GM18502 (cell line): ENCODE results near the gene ANKS1A.
"Not testable (repeated sequence)": the region's sequence is repeated elsewhere in the genome, so short reads cannot be mapped to it uniquely, and the experiment has no call there.

Experiments used
- ATAC-seq: cut with Tn5 transposase; IDR thresholded peaks from one replicate; pipeline ENCODE4 v1.9.1; 2021; ENCODE audit warnings: mild to moderate bottlenecking; ENCODE audit not compliant: unreplicated experiment, poor library complexity

ANKS1A gene, protein sequence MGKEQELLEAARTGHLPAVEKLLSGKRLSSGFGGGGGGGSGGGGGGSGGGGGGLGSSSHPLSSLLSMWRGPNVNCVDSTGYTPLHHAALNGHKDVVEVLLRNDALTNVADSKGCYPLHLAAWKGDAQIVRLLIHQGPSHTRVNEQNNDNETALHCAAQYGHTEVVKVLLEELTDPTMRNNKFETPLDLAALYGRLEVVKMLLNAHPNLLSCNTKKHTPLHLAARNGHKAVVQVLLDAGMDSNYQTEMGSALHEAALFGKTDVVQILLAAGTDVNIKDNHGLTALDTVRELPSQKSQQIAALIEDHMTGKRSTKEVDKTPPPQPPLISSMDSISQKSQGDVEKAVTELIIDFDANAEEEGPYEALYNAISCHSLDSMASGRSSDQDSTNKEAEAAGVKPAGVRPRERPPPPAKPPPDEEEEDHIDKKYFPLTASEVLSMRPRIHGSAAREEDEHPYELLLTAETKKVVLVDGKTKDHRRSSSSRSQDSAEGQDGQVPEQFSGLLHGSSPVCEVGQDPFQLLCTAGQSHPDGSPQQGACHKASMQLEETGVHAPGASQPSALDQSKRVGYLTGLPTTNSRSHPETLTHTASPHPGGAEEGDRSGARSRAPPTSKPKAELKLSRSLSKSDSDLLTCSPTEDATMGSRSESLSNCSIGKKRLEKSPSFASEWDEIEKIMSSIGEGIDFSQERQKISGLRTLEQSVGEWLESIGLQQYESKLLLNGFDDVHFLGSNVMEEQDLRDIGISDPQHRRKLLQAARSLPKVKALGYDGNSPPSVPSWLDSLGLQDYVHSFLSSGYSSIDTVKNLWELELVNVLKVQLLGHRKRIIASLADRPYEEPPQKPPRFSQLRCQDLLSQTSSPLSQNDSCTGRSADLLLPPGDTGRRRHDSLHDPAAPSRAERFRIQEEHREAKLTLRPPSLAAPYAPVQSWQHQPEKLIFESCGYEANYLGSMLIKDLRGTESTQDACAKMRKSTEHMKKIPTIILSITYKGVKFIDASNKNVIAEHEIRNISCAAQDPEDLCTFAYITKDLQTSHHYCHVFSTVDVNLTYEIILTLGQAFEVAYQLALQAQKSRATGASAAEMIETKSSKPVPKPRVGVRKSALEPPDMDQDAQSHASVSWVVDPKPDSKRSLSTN

DNA sequence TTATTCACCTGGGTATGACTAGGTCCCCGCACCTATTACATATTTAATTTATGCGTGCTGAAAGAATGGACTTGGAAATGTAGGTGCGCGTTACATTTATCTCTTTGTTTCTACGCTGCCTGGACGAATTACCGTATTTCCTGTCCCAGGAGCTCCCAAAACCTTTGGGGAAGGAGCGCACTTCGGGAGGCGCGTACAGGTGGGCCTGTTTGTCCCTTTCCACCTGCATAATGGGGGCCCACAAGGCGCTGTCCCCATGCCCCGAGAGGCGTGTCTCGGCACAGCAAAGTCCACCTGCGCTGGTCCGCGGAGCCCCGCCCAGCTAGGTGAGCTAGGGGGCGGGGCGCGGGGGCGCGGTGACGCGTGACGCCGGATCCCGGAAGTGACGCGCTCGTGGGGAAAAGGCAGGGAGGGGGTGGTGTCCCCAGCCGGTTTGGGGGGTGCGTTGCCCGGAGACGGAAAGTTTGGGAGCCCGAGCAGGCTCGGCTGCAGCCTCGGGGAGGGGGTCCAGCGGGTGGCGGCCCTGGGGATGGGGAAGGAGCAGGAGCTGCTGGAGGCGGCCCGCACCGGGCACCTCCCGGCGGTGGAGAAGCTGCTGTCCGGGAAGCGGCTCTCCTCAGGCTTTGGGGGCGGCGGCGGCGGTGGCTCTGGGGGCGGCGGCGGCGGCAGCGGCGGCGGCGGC lies at the start of gene ANKS1A:
Gene ANKS1A (plus strand): TSS at position 382 of the 682 bp plus-strand sequence. CDS start 148 bp downstream, at position 530.
- peak; percentile 67 for ATAC-seq

DNA sequence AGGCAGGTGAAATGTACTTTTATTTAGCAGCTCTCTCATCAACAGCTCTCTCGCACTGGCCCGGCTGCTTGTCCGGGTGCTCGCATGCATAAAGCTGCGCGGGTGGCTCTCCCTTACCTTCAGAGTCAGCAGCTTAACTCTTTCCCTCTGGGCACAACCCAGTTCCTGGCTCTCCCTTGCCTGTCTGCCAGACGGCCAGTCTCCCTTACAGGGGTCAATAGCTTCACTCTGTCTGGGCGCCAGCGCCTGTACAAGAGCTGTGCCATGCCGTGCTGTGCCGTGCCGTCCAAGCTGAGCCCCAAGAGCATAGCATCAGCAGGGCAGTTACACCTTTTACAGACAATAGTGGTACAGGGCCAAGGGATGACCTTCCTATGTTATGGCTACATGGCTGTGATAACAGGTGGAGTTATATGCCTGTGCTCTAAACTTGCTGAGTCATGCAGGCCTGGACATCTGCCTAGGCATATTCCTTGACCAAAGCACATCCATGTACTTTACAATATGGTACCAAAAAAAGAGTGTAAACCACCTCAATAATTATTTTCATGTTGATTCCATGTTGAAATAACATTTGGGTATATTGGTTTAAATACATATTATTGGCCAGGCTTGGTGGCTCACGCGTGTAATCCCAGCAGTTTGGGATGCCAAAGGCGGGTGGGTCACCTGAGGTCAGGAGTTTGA lies 49.2 kb upstream of the ANKS1A start:
- ATAC-seq: no peak

DNA sequence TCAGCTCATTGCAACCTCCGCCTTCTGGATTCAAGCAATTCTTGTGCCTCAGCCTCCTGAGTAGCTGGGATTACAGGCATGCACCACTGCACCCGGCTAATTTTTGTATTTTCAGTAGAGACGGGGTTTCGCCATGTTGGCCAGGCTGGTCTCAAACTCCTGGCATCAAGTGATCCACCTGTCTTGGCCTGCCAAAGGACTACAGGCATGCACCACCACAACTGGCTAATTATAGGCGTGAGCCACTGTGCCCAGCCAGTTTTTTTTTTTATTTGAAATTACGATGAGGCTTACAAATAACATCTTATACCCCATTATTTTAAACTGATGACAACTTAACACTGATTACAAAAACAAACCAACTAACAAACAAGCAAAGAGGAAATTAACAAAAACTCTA lies 40.0 kb upstream of the ANKS1A start:
- not testable (repeated sequence) for ATAC-seq

DNA sequence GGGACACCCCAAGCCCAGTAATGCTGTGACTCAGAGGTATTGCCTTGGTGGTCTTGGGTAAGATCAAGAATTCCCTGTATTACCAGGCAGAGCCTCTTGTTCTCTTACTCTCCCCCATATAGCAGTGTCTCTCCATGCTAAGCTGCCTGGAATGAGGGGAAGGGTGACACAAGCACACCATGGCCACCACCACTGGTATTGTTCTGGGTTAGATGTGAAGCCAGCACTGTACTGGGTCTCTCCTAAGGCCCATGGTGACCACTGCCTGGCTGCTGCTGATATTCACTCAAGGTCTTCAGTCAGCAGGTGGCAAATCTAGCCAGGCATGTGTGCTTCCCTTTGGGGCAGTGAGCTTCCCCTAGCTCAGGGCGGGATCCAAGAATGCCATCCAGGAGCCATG lies 37.7 kb upstream of the ANKS1A start:
- ATAC-seq: no peak

DNA sequence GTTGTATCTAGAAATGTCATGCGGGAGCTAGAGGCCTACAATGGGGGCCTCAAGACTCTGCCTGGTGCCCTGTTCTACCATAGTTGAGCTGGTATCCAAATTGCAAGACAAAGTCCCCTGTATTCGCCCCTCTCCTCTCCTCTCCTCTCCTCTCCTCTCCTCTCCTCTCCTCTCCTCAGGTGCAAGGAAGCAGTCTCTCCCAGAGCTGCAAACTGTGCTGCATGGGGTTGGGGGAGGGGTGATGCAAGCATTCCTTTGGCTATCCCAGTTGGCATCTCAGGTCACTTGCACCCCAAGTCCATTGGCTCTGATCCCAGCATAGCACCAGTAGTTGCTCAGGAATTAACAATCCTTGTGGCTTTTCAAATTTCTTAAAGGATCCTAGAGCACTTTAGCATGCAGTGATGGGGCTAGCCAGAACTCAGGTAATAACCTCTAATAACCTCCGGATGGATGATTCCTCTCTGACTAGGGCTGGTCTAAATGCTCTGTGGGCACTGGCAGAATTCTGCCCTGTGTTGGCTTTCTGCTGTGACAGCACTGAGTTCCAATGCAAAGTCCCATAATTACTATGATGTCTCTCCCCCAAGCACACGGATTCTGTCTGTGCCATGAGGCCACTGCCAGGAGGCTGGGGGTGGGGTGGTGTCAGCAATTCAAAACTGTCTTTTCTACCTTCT lies 36.5 kb upstream of the ANKS1A start:
- no peak for ATAC-seq

DNA sequence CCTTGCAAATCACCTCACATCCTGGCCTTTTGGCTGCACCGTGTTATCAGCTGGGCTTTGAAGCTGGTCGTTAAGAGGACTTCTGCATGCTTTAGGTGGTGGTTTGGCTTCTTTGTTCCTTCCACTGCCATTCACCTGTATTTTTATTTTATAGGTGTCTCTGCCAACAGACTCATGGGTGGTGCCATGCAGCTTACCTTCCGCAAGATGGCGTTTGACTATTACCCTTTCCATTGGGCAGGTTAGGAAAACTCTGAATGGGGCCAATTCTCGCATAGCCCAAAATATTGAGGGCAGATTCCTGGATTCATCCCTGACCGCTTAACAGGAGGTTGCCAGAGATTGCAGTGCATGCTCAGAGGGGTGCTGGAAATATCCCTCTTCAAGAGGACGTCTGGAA lies 33.6 kb upstream of the ANKS1A start:
- no peak for ATAC-seq

DNA sequence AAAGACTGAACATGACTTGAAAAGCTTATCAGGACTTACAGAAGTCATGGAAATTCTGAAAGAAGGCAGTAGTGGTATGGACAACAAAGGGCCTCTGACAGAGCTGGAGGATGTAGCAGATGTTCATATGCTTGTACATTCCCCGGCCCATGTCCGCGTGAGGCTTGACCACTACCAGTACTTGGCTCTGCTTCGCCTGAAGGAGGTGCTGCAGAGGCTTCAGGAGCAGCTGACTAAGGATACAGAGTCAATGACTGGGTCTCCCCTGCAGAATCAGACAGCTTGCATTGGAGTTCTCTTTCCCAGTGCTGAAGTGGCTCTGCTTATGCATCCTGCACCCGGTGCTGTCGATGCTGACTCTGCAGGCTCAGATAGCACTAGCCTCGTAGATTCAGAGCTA lies 30.4 kb upstream of the ANKS1A start:
- ATAC-seq: no peak

DNA sequence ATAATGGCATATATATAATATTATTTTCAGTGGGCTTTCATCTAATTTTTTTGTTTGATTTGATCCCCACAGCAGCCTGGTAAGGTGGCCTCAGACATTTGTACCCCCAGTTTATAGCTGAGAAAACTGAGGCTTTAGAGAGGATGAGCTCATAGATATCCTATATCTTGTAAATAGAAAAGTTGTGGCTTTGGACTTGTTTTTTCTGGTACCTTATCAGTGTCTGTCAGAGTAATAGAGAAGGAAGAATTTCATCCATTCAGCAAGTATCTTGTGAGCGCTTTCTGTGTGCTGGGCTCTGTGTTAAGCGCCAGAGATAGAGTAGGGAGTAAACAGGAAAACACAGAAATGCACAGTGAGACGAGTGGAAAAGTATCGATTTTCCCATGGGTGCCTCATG lies 29.1 kb upstream of the ANKS1A start:
- ATAC-seq: no peak

DNA sequence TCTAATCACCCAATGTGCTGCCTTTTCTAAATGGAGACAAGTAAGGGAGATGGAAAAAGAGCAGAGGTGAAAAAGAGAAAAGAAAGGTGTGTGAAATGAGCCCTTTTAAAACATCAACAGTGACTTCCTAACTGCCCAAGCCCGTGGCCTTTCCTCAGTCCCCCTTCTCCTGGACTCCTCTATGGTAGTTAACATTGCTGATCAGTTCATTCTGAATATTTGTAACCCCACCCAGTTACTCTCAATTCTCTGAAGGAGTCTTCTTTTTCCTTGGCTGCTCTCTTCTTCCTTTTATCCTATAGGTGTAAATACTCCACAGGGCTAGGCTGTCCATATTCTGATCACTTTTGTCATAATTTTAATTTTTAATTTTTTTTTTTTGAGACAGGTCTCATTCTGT lies 28.3 kb upstream of the ANKS1A start:
- ATAC-seq: no peak

DNA sequence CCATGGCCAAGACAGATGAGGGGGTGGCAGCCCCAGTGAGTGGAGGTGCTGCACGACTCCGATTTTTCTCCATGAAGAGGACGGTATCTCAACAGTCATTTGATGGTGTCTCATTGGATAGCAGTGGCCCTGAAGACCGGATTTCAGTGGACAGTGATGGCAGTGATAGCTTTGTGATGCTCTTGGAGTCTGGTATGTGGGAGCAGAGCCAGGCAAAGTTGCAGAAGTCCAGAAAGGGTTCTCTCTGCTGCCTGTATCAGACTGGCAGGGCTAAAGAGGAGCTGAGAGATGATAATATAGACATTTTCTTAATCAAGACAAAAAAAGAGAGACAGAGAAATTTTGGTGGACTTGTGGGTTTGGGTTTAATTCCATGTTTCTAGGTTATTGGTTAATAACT lies 25.0 kb upstream of the ANKS1A start:
- no peak for ATAC-seq

DNA sequence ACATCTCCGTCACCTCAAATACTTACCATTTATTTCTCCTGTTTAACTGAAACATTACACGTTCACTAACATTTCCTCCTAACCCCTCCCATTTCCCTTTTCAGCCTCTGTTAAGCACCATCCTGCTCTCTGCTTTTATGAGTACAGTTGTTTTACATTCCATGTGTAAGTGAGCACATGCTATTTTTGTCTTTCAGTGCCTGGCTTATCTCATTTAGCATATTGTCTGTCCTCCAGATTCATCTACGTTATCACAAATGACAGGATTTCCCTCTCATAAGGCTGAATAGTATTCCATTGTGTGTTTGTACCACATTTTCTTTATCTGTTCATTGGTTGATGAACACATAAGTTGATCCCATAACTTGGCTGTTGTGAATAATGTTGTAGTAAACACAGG lies 23.9 kb upstream of the ANKS1A start:
- no peak for ATAC-seq

DNA sequence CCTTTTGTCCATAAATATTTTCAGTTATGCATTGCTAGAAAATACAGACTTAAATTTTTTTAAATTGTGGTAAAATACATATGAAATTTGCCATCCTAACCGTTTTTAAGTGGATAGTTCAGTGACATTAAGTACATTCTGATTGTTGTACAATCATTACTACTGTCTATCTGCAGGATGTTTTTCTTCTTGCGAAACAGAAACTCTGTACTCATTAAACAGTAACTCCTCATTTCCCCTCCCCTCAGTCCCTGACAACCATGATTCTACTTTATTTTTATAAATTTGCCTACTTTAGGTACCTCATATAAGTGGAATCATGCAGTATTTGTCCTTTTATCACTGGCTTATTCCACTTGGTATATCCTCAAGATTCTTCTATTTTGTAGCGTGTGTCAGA lies 22.5 kb upstream of the ANKS1A start:
- no peak for ATAC-seq

DNA sequence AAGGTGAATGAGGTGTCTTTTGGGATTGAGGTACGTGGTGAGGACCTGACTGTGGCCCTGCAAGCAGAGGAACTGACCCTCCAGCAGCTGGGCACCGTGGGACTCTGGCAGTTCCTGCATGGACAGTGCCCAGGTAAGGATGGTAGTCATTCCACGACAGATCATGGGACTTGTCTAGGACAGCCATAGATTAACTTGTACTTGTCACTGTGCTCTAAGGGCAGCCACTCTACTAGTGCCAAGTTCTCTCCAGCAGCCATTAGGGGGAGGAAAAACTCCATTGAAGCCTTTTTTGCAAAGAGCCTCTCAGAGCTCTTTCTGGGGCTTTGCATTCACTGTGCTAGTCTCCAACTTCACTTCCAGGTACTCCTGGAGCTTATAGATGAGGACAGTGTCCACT lies 21.6 kb upstream of the ANKS1A start:
- ATAC-seq: no peak

DNA sequence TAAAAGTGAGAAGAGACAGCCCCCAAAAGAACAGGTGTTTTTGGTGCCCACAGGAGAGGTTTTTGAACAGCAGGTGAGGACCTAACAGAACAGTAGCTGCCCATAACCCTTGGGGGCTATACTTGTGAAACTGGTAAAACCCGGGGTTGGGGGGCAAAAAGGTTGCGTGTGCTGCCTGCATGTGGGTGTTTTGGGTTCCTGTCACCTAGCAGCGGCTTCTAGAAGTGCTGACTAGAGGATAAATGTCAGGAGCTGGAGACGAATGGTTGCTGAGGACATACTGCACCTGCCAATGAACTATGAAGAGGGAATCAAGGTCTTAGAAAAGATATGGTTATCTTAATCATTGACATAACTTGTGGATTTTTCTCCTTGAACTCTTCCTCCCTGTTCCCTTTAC lies 17.2 kb upstream of the ANKS1A start:
- ATAC-seq: no peak

DNA sequence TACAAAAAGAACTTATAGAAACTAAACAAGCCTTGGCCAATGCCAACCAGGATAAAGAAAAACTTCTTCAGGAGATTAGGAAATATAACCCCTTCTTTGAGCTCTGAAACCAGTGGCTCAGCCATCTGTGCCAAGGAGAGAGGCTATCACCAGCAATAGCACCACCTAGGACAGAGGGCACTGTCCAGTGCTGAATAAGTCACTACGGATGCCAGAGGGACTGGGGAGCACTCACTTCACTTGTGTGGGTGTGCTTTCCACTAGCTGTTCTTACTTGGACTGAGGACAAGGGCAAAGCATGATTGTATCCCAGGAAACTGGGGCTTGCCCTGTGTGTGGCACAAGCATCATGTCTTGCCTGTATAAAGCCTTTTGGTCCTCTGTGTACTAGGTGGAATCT lies 16.7 kb upstream of the ANKS1A start:
- ATAC-seq: no peak

DNA sequence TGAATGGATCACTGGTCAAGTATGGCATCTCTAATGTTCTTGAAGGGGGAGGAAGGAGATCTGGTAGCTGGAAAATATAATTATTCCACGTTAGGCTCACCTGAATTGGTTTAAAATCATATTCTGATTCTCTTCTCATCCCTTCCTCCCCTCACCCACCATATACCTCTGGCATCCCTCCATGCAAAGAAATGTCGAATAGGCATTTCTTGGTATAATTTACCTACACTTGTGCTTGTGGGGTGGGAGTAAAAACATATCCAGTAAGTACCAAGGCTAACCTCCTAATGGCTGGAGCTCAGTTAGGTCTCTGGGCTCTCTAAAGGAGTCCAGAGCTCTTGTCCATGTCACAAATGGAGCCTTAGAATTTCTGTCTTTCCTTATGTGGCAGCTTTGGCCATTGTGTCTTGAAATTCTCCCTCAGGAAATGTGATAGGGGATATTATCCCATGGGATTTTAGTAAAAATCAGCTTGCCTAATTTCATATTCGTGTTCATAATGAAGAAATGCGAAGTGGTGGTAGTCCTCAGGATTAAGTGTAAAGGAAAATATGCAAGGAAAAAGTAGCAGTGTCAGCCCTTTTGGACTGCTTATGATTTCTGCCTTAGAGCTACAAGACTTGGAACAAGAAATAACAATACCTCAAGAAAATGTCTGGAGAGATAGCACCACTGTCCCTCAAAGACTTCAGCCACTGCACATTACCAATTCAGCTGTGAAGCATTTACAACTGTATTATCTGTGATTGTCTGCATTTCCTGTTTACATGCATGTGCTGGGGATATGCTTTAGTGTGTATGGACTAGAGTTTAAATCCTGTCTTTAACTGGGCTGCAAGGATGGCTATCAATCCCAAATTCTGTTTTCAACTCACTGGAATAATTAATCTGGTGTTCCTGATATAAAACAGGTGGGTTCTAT lies 13.5 kb upstream of the ANKS1A start:
- no peak for ATAC-seq

DNA sequence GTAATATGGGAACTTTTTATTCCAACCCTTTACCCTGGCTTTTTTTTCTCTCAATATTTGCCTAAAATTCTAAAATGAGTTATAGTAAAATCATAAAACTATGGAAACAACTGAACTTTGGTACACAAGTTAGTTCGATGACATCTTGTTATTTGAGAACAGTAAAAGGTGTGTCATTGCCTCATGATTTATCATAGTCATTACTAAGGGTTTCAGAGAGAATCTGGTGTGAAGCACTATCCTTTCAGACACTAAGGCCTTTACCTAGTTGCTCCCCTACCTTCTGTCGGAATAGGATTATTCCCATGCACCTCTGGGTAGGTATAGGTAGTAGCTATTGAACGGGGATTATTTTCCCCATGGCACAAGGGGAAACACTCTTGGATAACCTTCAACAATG lies 12.6 kb upstream of the ANKS1A start:
- no peak for ATAC-seq

DNA sequence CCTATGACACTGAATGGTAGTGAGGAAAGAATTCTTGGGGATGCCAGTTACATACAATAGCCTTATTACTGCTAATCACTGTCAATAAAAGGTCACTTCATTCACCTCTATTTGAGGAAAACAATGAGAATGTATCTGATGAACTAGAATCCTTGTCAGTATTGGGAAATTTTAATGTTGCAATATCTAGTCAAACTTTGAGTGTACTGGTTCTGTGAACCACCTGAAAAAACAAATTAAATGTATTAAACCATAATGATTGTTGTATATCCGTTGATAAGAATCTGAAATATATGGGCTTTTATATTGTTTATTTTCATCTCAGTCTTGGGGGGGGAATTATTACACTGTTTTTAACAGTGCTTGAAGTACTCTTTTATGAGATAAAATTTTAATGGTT lies 11.8 kb upstream of the ANKS1A start:
- no peak for ATAC-seq
